Smooth muscle cell (in vitro differentiated cells): Measurements from ENCODE around the gene SLX4. TPM values are rescaled to one million over a fixed set of nuclear protein-coding genes. Genes with fewer than 3 reads are reported as not detected.

Source experiments
- DNase-seq: peaks from one replicate; lab custom pipeline; 2025; ENCODE audit not compliant: unreplicated experiment; lab: John Stamatoyannopoulos, UW
- H2AFZ ChIP-seq: fragments of 200-600 bp; sonication (generic); 2 replicates; pipeline ENCODE4 v1.6.0; 2016; ENCODE audit warnings: antibody characterized with exemption, low read depth, mild to moderate bottlenecking
- H3F3A ChIP-seq: fragments of 200-600 bp; sonication (generic); 2 replicates; pipeline ENCODE4 v1.6.0; 2017; ENCODE audit warnings: antibody characterized with exemption, low read depth
- H3K27ac ChIP-seq: fragments of 200-600 bp; sonication (generic); 2 replicates; pipeline ENCODE4 v1.5.1; 2016; ENCODE audit warnings: low read depth, mild to moderate bottlenecking
- H3K27me3 ChIP-seq: fragments of 200-600 bp; sonication (generic); 2 replicates; pipeline ENCODE4 v1.6.1; 2016; ENCODE audit warnings: low read depth, mild to moderate bottlenecking
- H3K36me3 ChIP-seq: fragments of 200-600 bp; sonication (generic); 2 replicates; pipeline ENCODE4 v1.5.1; 2016; ENCODE audit warnings: low read depth
- H3K4me1 ChIP-seq: fragments of 200-600 bp; sonication (generic); 2 replicates; pipeline ENCODE4 v1.5.1; 2016; ENCODE audit warnings: low read depth
- H3K4me2 ChIP-seq: fragments of 200-600 bp; sonication (generic); 2 replicates; pipeline ENCODE4 v1.6.0; 2016; ENCODE audit warnings: mild to moderate bottlenecking
- H3K4me3 ChIP-seq: fragments of 200-600 bp; sonication (generic); 2 replicates; pipeline ENCODE4 v1.5.1; 2016; ENCODE audit warnings: mild to moderate bottlenecking
- H3K79me2 ChIP-seq: fragments of 200-600 bp; sonication (generic); 2 replicates; pipeline ENCODE4 v1.6.0; 2016; ENCODE audit warnings: low read depth, mild to moderate bottlenecking
- H3K9ac ChIP-seq: fragments of 200-600 bp; sonication (generic); 2 replicates; pipeline ENCODE4 v1.6.0; 2016; ENCODE audit warnings: low read depth
- H3K9me3 ChIP-seq: fragments of 200-600 bp; sonication (generic); replicated peaks from 2 replicates; pipeline ENCODE4 v1.5.1; 2016; ENCODE audit warnings: low read depth
- H4K20me1 ChIP-seq: fragments of 200-600 bp; sonication (generic); 2 replicates; pipeline ENCODE4 v1.6.0; 2016; ENCODE audit warnings: low read depth
- CTCF ChIP-seq: fragments of 200-600 bp; sonication (generic); IDR thresholded peaks from 2 replicates; pipeline ENCODE4 v1.5.1; 2017; ENCODE audit warnings: borderline replicate concordance, mild to moderate bottlenecking, antibody characterized with exemption; ENCODE audit not compliant: insufficient read depth, poor library complexity, severe bottlenecking
- WGBS: methylation state at CpG from one replicate; pipeline ENCODE4 v1.1.7; 2016; ENCODE audit warnings: low lambda C conversion rate; 5-methylcytosine and 5-hydroxymethylcytosine counted together
- polyA plus RNA-seq: library from polyadenylated mRNA; unstranded; fragments of >200 nt; fragmentation: Nextera tagmentation; extraction: Ambion mirVana; gene quantifications from 2 replicates; pipeline ENCODE4 v1.2.1, GENCODE V29; 2016
- total RNA-seq: library from RNA; depleted of rRNA; stranded (reverse); fragments of >200 nt; gene quantifications from 2 replicates; pipeline ENCODE4 v1.2.3, GENCODE V29; 2014

SLX4 gene
- total and polyA plus RNA-seq, 2 experiments from 2014 or later, result 3.5 to 3.6 TPM

GRCh38 chr16:3640632-3641501 lies 29.5 kb upstream of the SLX4 start:
- DNase-seq, result no peak
- no peak overlapping the region for H2AFZ ChIP-seq
- no peaks in the 10 kb centered on the region for H3K36me3 ChIP-seq
- H3K9me3 ChIP-seq, result no peaks in the 10 kb centered on the region
- peaks cover 6% of the 10 kb centered on the region for H3F3A ChIP-seq
- H3K4me1 ChIP-seq, result peaks cover 15% of the 10 kb centered on the region
- TF ChIP-seq CTCF, result no peak
- no peaks in the 10 kb centered on the region for H3K27me3 ChIP-seq
- H3K79me2 ChIP-seq, result peaks cover 8% of the 10 kb centered on the region
- H3K4me3 ChIP-seq, result no peak overlapping the region
- H4K20me1 ChIP-seq, result peaks cover 25% of the 10 kb centered on the region
- 97% methylated on average over 17 of the region's 17 CpGs for WGBS
- H3K4me2 ChIP-seq, result no peak overlapping the region
- H3K9ac ChIP-seq, result no peak overlapping the region
- no peak overlapping the region for H3K27ac ChIP-seq

- H3F3A ChIP-seq, result peaks cover 6% of the 10 kb centered on the region
- H3K27me3 ChIP-seq, result no peaks in the 10 kb centered on the region
- no peak overlapping the region for H3K27ac ChIP-seq
- H3K4me2 ChIP-seq, result no peak overlapping the region
- no peak overlapping the region for H3K9ac ChIP-seq
- H3K79me2 ChIP-seq, result peaks cover 8% of the 10 kb centered on the region
- H3K4me1 ChIP-seq, result peaks cover 10% of the 10 kb centered on the region
- DNase-seq, result no peak
- H2AFZ ChIP-seq, result no peak overlapping the region
- peaks cover 25% of the 10 kb centered on the region for H4K20me1 ChIP-seq
- WGBS, result 80% methylated on average over 3 of the region's 3 CpGs
- no peak for TF ChIP-seq CTCF
- no peaks in the 10 kb centered on the region for H3K9me3 ChIP-seq
- no peaks in the 10 kb centered on the region for H3K36me3 ChIP-seq
- no peak overlapping the region for H3K4me3 ChIP-seq
Measured at GRCh38 chr16:3640207-3640606, 28.8 kb upstream of the SLX4 start.

GRCh38 chr16:3638916-3639644 lies 27.7 kb upstream of the SLX4 start:
- Histone ChIP-seq H3K79me2 (peaks cover 12% of the 10 kb centered on the region), H3K9me3 (no peaks in the 10 kb centered on the region), H3K27me3 (no peaks in the 10 kb centered on the region), H3K4me3 (no peak overlapping the region), H4K20me1 (peaks cover 32% of the 10 kb centered on the region), H3K9ac (no peak overlapping the region), H3K27ac (no peak overlapping the region), H3K4me2 (no peak overlapping the region), H3K36me3 (no peaks in the 10 kb centered on the region), H3K4me1 (peaks cover 3% of the 10 kb centered on the region), H3F3A (peaks cover 6% of the 10 kb centered on the region), H2AFZ (no peak overlapping the region)
- WGBS, result 71% methylated on average over 13 of the region's 13 CpGs
- TF ChIP-seq CTCF, result no peak
- no peak for DNase-seq
